K562 (cell line): ENCODE results near the gene PYGO2. TPM values are rescaled to one million over a fixed set of nuclear protein-coding genes. Genes with fewer than 3 reads are reported as not detected.

Source experiments
- BACH1 ChIP-seq: fragments of 200-800 bp; sonication (Bioruptor generic); IDR thresholded peaks from 2 replicates; pipeline ENCODE4 v1.6.1; 2016; ENCODE audit warnings: missing genetic modification characterization, missing compliant biosample characterization
- BRD4 ChIP-seq: fragments of 200-600 bp; sonication (generic); IDR thresholded peaks from 2 replicates; pipeline ENCODE4 v1.6.1; 2017; ENCODE audit warnings: inconsistent platforms
- EGR1 ChIP-seq: fragments of 450-650 bp; conservative IDR thresholded peaks from 2 replicates; pipeline ENCODE4 v1.6.1; 2017; ENCODE audit warnings: mild to moderate bottlenecking
- FOXP1 ChIP-seq: sonication (generic); formaldehyde crosslinking; IDR thresholded peaks from 2 replicates; pipeline ENCODE4 v1.8.0; 2022; ENCODE audit warnings: mild to moderate bottlenecking, missing genetic modification reagents
- HDAC2 ChIP-seq: fragments of 450-650 bp; IDR thresholded peaks from 2 replicates; pipeline ENCODE4 v1.6.1; 2016; ENCODE audit warnings: mild to moderate bottlenecking
- HNRNPL ChIP-seq: fragments of 200-400 bp; formaldehyde crosslinking; IDR thresholded peaks from 2 replicates; pipeline ENCODE4 v1.6.1; 2017; ENCODE audit warnings: low read depth, mild to moderate bottlenecking, low read length
- MAZ ChIP-seq, 2 experiments: fragments of 450-650 bp in 1 of 2; sonication (generic) in 1 of 2; formaldehyde crosslinking; IDR thresholded peaks in 1 of 2; conservative IDR thresholded peaks in 1 of 2; 2 replicates each; pipeline versions ENCODE4 v1.4.0 to v1.5.0; 2020; ENCODE audit warnings: mild to moderate bottlenecking in 1 of 2, missing genetic modification reagents in 1 of 2
- MCM7 ChIP-seq, 2 experiments: fragments of 450-650 bp; IDR thresholded peaks; 2 replicates each; pipeline ENCODE4 v1.6.1; 2016 to 2018
- NFIX ChIP-seq: fragments of 250-450 bp; sonication (Bioruptor Pico); IDR thresholded peaks from 2 replicates; pipeline ENCODE4 v1.4.0; 2020; ENCODE audit warnings: low read depth, mild to moderate bottlenecking, moderate library complexity
- OTX1 ChIP-seq: fragments of 450-650 bp; formaldehyde crosslinking; IDR thresholded peaks from 2 replicates; pipeline ENCODE4 v1.4.0; 2022; ENCODE audit warnings: mild to moderate bottlenecking
- ZBTB7A ChIP-seq: IDR thresholded peaks from 2 replicates; pipeline ENCODE4 v1.6.1; 2011; ENCODE audit warnings: low read depth, mild to moderate bottlenecking, low read length, moderate library complexity, borderline replicate concordance; ENCODE audit not compliant: control insufficient read depth
- polyA plus RNA-seq, 8 experiments: library from polyadenylated mRNA; depleted of rRNA in 4 of 8; stranded (reverse) in 5 of 8; unstranded in 3 of 8; fragments of >200 nt; fragmentation: Nextera tagmentation in 2 of 8; fragmentation: Illumina TruSeq in 1 of 8; extraction: Ambion mirVana in 2 of 8; extraction: Trizol in 1 of 8; gene quantifications; 2 replicates each; pipeline versions ENCODE4 v1.2.1 to v1.2.3, GENCODE V29; 2011 to 2014; ENCODE audit warnings: inconsistent platforms in 1 of 8, missing spikeins in 1 of 8
- total RNA-seq, 7 experiments: library from RNA; depleted of rRNA in 6 of 7; stranded (reverse); fragments of >200 nt in 6 of 7; fragmentation: Illumina TruSeq in 2 of 7; extraction: Trizol in 2 of 7; gene quantifications; 2 replicates each; pipeline versions ENCODE4 v1.2.1 to v1.2.3, GENCODE V29; 2011 to 2021; ENCODE audit warnings: low replicate concordance in 1 of 7
- TF ChIP-seq, protein P1 (sequence below): fragments of 450-650 bp; IDR thresholded peaks from 2 replicates; pipeline ENCODE4 v1.6.1; 2017; ENCODE audit warnings: antibody characterized with exemption, mild to moderate bottlenecking
- TF ChIP-seq, protein P2 (sequence below): fragments of 250-450 bp; sonication (Bioruptor Pico); IDR thresholded peaks from 2 replicates; pipeline ENCODE4 v1.9.0; 2021; ENCODE audit warnings: mild to moderate bottlenecking
- TF ChIP-seq, protein P3 (sequence below), 2 experiments: fragments of 450-650 bp; conservative IDR thresholded peaks; 2 replicates each; pipeline ENCODE4 v1.6.1; 2017; ENCODE audit warnings: mild to moderate bottlenecking in 2 of 2, moderate library complexity in 2 of 2
- TF ChIP-seq, protein P4 (sequence below): fragments of 450-650 bp; IDR thresholded peaks from 2 replicates; pipeline ENCODE4 v1.6.1; 2014; ENCODE audit warnings: low read depth, mild to moderate bottlenecking, moderate library complexity, borderline replicate concordance
- TF ChIP-seq, protein P5 (sequence below): fragments of 150-350 bp; IDR thresholded peaks from 2 replicates; pipeline ENCODE4 v1.6.1; 2014; ENCODE audit warnings: low read depth, mild to moderate bottlenecking, low read length, borderline replicate concordance

Gene PYGO2
- total and polyA plus RNA-seq, 9 of the 15 experiments (the other 6 are each of a cell fraction or from before 2014, with no cell fraction given), result 8.3 to 36.2 (median 18.2) TPM

DNA sequence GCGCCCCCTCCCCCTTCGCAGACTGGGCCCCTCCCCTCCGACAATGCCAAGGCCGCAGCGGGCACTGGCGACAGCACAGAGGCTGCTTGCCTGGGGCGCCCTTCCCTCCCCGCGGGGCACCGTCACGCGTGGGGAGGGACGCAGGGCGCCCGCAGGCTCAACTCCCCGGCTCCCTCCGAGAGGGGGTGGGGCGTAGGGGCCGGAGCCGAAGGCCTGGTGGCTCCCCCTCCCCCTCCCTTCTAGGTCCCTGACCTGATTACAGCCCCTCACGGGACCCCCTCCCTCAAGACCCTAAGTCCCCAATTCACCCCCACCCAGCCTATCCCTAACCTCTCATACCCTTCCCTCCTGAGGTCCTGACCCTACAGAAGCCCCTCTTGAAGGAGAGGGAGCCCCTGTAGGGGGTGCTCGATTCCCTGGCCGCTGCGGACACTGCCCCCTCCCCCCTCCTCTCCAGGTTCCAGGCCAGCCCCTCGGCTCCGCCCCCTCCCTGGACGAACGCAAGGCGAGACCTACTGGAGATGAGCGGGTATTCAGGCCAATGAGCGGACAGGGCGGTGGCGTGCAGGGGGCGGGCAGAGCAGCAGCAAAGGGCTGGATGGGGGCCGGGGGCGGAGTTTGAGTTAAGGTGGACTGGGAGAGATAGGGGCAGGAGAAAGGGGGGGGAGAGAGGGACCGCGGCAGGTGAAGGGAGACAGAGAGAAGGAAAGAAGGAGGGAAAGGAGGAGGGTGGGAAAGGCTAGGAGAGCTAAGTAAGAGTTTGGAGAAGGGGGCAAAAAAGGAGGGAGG lies 40.3 kb upstream of the PYGO2 start (continued):
- TF ChIP-seq, protein P1, sequence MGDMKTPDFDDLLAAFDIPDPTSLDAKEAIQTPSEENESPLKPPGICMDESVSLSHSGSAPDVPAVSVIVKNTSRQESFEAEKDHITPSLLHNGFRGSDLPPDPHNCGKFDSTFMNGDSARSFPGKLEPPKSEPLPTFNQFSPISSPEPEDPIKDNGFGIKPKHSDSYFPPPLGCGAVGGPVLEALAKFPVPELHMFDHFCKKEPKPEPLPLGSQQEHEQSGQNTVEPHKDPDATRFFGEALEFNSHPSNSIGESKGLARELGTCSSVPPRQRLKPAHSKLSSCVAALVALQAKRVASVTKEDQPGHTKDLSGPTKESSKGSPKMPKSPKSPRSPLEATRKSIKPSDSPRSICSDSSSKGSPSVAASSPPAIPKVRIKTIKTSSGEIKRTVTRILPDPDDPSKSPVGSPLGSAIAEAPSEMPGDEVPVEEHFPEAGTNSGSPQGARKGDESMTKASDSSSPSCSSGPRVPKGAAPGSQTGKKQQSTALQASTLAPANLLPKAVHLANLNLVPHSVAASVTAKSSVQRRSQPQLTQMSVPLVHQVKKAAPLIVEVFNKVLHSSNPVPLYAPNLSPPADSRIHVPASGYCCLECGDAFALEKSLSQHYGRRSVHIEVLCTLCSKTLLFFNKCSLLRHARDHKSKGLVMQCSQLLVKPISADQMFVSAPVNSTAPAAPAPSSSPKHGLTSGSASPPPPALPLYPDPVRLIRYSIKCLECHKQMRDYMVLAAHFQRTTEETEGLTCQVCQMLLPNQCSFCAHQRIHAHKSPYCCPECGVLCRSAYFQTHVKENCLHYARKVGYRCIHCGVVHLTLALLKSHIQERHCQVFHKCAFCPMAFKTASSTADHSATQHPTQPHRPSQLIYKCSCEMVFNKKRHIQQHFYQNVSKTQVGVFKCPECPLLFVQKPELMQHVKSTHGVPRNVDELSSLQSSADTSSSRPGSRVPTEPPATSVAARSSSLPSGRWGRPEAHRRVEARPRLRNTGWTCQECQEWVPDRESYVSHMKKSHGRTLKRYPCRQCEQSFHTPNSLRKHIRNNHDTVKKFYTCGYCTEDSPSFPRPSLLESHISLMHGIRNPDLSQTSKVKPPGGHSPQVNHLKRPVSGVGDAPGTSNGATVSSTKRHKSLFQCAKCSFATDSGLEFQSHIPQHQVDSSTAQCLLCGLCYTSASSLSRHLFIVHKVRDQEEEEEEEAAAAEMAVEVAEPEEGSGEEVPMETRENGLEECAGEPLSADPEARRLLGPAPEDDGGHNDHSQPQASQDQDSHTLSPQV, result no peak
- TF ChIP-seq, protein P2, sequence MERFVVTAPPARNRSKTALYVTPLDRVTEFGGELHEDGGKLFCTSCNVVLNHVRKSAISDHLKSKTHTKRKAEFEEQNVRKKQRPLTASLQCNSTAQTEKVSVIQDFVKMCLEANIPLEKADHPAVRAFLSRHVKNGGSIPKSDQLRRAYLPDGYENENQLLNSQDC (CRISPR knock-in tag), result no peak
- peak; percentile 81 to 93 for TF ChIP-seq MAZ (CRISPR knock-in tag; conservative IDR thresholded peaks at IDR 0.05 in 1 of 2, IDR thresholded peaks at IDR 0.05 in 1 of 2)
- TF ChIP-seq, protein P3, sequence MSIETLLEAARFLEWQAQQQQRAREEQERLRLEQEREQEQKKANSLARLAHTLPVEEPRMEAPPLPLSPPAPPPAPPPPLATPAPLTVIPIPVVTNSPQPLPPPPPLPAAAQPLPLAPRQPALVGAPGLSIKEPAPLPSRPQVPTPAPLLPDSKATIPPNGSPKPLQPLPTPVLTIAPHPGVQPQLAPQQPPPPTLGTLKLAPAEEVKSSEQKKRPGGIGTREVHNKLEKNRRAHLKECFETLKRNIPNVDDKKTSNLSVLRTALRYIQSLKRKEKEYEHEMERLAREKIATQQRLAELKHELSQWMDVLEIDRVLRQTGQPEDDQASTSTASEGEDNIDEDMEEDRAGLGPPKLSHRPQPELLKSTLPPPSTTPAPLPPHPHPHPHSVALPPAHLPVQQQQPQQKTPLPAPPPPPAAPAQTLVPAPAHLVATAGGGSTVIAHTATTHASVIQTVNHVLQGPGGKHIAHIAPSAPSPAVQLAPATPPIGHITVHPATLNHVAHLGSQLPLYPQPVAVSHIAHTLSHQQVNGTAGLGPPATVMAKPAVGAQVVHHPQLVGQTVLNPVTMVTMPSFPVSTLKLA (conservative IDR thresholded peaks at IDR 0.05), result peak; percentile 74
- TF ChIP-seq, protein P4, sequence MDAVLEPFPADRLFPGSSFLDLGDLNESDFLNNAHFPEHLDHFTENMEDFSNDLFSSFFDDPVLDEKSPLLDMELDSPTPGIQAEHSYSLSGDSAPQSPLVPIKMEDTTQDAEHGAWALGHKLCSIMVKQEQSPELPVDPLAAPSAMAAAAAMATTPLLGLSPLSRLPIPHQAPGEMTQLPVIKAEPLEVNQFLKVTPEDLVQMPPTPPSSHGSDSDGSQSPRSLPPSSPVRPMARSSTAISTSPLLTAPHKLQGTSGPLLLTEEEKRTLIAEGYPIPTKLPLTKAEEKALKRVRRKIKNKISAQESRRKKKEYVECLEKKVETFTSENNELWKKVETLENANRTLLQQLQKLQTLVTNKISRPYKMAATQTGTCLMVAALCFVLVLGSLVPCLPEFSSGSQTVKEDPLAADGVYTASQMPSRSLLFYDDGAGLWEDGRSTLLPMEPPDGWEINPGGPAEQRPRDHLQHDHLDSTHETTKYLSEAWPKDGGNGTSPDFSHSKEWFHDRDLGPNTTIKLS, result peak; percentile 62; the same call in 1 of the 2 replicates
- TF ChIP-seq NFIX (CRISPR knock-in tag), result no peak
- no peak for TF ChIP-seq MCM7 (IDR thresholded peaks at IDR 0.05)
- TF ChIP-seq HNRNPL, result peak; percentile 63; the same call in 1 of the 2 replicates
- TF ChIP-seq, protein P5, sequence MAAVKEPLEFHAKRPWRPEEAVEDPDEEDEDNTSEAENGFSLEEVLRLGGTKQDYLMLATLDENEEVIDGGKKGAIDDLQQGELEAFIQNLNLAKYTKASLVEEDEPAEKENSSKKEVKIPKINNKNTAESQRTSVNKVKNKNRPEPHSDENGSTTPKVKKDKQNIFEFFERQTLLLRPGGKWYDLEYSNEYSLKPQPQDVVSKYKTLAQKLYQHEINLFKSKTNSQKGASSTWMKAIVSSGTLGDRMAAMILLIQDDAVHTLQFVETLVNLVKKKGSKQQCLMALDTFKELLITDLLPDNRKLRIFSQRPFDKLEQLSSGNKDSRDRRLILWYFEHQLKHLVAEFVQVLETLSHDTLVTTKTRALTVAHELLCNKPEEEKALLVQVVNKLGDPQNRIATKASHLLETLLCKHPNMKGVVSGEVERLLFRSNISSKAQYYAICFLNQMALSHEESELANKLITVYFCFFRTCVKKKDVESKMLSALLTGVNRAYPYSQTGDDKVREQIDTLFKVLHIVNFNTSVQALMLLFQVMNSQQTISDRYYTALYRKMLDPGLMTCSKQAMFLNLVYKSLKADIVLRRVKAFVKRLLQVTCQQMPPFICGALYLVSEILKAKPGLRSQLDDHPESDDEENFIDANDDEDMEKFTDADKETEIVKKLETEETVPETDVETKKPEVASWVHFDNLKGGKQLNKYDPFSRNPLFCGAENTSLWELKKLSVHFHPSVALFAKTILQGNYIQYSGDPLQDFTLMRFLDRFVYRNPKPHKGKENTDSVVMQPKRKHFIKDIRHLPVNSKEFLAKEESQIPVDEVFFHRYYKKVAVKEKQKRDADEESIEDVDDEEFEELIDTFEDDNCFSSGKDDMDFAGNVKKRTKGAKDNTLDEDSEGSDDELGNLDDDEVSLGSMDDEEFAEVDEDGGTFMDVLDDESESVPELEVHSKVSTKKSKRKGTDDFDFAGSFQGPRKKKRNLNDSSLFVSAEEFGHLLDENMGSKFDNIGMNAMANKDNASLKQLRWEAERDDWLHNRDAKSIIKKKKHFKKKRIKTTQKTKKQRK, result no peak
- no peak; the same call in 1 of the 2 replicates for TF ChIP-seq FOXP1 (CRISPR knock-in tag)
- peak; percentile 97 for TF ChIP-seq BRD4
- no peak for TF ChIP-seq BACH1 (tag)
- peak; percentile 96 for TF ChIP-seq OTX1
- peak; percentile 99 for TF ChIP-seq ZBTB7A
- 0 out of 2 replicates have a peak, but pooled peaks have one; percentile 82 for TF ChIP-seq HDAC2
- peak; percentile 88 for TF ChIP-seq EGR1
